Head of caudate nucleus (tissue), 42 donors: ENCODE data around the gene MZB1.
A peak's percentile ranks its signal among the peaks of the same experiment; 100 is the strongest.
"Not testable (repeated sequence)": the region's sequence is repeated elsewhere in the genome, so short reads cannot be mapped to it uniquely, and the experiment has no call there.

Source experiments
- DNase-seq, 42 donors: peaks; one replicate each; pipeline versions ENCODE4 v3.0.0 to v3.0.0-alpha.2; 2020 to 2021; ENCODE audit warnings: mixed read lengths in 7 of 42
- intact Hi-C: fragments of 100-400 bp; cut with DNase I; formaldehyde crosslinking; loops from one replicate; pipeline ENCODE4 v1.15.0; 2022

Gene MZB1

DNA sequence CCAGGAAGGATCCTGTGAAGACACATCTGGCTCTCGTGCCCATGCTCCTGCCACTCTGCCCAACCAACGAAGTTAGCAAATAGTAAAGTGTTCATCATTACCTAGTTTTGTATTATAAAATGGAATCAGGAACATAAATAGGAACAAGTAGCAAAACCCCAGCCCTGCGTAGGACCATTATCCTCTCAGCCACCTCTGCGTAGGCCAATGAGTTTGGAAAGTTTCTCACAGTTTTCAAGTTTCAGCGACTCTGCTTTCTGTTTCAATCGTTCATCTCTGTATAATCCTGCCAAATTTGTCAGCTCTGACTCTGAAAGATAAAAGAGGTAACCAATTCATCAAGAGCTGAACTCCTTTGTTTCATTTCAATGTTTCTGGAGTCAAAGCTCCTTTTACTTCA is 24.2 kb upstream of the MZB1 start:
- intact Hi-C loops, result loop anchor here (10.0 kb wide), 1 partner anchor 151 kb away; the partner anchor contains the start of gene UBE2D2

DNA sequence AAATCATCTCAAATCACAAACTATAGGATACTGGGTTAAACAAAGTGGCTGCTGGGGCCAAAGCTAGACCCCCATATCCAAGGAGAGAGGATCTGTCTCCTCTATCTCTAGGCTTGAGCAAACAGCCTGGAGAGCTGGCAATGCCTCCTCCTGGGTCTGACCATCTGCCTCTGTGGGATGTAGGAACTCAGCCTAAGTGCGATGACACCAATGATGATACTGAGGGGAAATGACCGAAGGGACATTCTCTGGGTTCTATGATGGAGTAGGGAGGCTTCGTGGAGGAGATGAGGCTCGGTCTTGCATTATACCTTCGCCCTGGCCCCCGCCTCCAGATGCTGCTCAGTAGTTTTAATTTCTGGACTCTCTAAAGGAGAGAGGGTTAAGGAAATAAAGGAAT is 23.4 kb upstream of the MZB1 start:
- intact Hi-C loops, result loop anchor here (10.0 kb wide), 1 partner anchor 152 kb away; the partner anchor contains the start of gene UBE2D2
- DNase-seq, result no peak

More for the DNA sequence above, 24.2 kb upstream of the MZB1 start:
- peak in 1 of 42 donors; percentile 2 for DNase-seq

DNA sequence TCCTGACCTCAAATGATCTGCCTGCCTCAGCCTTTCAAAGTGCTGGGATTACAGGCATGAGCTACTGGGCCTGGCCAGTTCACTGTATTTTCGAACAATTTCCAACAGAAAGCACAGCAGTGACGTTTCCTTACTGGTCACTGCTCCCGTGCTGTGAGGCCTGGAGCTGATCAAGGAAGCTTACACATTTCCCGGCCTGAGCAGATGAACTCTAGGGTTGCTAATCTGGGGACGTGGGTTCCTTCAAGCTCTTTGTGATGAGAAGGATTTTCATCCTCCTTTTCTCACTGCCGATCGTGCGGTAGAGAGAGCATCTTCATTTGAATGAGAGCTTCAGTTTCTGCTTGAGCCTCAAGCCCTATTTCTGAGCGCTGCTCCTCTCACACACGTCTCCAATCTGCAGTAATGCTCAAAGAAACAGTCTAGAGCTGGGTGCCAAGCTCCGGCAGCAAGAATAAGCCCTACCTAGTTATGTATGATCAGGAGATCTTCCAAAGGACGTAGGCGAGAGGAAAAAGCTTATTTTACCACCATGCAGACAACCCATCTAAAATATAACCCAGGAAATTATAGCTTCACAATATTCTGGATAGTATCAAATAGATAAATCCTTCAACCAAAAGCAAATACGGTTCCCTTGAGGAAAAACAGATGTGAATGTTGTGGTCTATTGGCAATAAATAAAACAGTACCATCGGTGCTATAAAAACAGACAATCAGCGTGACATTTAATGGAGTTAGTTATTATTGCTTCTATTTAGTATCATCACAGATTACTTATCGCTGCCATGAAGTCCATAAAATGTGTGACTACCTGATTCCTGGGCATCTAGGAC is 21.5 kb upstream of the MZB1 start:
- intact Hi-C loops, result loop anchor here (10.0 kb wide), 1 partner anchor 154 kb away; the partner anchor contains the start of gene UBE2D2

DNA sequence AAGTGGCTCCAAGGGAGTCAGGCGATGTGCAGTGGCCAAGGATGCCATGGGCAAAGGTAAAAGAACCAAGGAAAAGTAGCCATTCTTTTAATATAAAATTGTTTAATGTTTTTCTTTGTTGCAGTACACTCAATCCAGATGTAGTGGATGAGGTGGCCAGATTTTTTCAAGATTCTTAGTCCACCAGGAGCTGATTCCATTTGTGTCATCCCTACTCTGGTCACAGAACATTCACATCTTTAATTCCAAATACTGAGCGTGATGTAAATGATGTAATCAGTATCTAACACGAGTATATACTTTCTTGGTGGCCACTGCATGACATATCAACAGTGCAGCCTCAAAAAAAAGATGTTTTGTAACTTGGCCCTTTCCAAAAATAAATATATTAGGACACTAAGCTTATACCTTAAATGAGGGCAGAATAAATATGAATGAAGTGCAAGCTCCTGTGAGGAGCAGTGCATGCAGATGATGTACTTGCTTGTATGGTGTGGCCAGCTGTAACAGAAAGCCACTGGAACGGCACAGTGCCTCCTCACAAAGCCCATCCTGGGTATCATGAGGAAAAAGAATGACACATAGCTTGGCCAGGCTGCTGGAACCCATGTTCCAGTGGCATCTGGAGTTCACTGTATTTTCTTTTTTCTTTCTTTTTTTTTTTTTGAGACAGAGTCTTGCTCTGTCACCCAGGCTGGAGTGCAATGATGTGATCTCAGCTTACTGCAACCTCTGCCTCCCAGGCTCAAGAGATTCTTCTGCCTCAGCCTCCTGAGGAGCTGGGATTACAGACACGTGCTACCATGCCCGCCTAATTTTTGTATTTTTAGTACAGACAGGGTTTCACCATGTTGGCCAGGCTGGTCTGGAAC is 20.6 kb upstream of the MZB1 start:
- peak in 1 of 42 donors; percentile 21 for DNase-seq

More for the DNA sequence above, 21.5 kb upstream of the MZB1 start:
- DNase-seq, result peak in 22 of 42 donors; percentile 13 to 81 (median 50)

DNA sequence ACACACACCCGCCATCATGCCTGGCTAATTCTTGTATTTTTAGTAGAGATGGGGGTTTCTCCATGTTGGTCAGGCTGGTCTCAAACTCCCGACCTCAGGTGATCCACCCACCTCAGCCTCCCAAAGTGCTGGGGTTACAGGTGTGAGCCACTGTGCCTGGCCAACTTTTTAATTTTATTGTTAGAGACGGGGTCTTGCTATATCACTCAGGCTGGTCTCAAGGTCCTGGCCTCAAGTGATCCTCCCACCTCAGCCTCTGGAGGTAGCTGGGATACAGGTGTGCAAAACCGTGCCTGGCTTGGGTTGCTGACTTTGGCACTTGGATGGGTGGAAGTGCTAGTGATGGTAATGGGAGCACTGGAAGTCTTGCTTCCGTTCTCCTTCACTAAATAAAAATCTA is 19.4 kb upstream of the MZB1 start:
- not testable (repeated sequence) for DNase-seq
- intact Hi-C loops, result loop anchor here (5.0 kb wide), 1 partner anchor 67 kb away; the partner anchor contains the start of gene PAIP2

More for the DNA sequence above, 20.6 kb upstream of the MZB1 start:
- intact Hi-C loops, result loop anchor here (10.0 kb wide), 1 partner anchor 154 kb away; the partner anchor contains the start of gene UBE2D2

DNA sequence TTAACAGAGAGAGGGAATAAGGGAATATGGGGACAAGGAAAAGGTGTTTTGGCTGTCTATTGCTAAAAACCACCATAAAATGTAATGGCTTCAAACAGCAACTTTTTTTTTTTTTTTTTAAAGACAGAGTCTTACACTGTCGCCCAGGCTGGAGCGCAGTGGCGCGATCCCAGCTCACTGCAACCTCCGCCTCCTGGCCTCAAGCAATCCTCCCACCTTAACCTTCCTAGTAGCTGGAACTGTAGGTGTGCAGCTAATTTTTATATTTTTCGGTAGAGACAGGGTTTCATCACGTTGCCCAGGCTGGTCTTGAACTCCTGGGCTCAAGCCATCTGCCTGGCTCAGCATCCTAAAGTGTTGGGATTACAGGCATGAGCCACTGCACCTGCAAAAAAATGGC is 18.5 kb upstream of the MZB1 start:
- DNase-seq, result peak in 5 of 42 donors; percentile 12 to 58 (median 49)
- intact Hi-C loops, result loop anchor here (5.0 kb wide), 1 partner anchor 66 kb away; the partner anchor contains the start of gene PAIP2

DNA sequence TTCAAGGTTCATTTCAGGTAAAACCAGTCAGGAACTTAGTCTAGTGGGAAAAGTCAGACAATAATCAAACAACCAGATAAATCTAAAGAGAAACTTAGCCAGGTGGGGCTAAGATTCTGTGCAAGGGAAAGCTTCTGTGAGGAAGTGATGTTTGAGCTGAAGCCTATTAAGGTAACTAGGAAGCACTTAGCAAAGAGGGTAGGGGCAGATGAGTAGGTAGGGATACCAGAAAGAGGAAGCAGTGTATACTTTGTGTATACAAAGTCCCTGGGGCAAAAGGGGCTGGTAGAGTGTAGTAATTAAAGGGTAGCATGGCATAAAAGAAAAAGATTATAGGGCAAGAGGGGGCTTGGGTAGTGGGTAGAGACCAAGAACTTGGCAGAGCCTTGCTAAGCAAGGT is 17.8 kb upstream of the MZB1 start:
- no peak for DNase-seq
- intact Hi-C loops, result loop anchor here (5.0 kb wide), 1 partner anchor 65 kb away; the partner anchor contains the start of gene PAIP2

DNA sequence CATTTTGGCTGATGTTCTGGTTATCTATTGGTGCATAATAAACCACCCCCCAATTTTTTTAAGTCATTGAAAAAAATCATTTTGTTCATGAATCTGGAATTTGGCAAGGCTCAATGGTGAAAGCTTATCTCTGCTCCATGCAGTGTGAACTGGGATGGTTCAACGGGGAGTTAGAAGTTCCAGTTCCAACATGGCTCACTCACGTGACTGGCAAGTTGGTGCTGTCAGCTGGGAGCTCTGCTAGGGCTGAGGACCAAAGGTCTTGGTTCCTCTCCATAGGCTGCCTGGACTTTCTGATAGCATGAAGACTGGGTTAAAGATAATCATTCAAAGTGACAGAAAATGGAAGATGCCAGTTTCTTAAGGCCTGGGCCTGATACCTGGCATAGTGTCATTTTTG is 17.2 kb upstream of the MZB1 start:
- intact Hi-C loops, result loop anchor here (5.0 kb wide), 1 partner anchor 65 kb away; the partner anchor contains the start of gene PAIP2

DNA sequence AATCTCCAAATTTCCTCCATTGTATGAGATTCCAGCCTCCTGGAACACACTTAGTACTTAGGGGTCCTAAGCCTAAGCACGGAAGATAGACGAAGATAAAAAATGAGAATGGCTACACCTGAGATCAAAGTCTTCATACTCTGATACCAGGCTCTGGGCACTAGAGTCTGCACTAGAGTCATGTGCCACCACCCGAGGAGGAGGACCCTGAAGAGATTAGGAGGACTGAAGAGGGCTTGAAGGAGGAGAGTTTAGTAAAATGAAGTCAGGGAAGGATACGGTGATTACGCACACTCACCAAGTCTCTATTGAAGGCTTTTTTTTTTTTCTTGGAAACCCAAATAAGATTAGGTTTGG is 14.7 kb upstream of the MZB1 start:
- intact Hi-C loops, result no loop called here
- no peak for DNase-seq

More for the DNA sequence above, 17.2 kb upstream of the MZB1 start:
- DNase-seq, result no peak

DNA sequence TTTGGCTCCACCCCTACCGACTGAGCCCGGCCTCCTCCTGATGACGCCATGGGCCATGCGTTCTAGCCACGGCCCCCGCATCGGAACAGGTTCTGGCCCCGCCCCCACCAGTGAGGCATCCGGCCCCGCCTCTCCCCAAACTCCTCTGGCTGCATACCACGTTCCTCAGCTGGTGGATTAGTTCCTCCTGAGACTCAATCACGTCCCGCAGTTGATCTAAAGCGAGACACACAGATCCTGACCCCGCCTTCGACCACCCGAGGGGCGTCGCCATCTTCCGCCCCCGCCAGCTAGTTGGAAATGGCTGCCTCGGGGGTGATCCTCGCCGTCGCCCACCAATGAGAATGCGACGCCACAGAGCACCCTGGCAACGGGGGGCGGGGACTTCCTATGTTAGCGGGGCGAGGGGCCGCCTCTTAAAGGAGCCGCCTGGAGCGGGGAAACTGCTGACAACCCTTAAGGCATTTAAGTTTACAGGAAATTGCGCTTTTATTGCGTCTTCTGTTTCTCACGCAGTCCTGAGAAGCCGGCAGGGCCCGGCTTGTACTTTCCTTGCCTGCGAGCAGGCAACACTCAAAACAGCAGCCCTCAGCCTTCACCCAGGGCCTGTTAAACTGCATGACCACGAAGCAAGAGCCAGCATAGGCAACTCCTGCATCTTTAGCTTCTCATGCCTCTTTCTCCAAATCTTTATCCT is 14.2 kb upstream of the MZB1 start, which contains the start of gene SPATA24:
Gene SPATA24 (minus strand): TSS at position 303 of the 697 bp plus-strand sequence. CDS start 29 bp downstream, at position 274.
- intact Hi-C loops, result no loop called here
- peak; percentile 96 to 99 (median 98) for DNase-seq

DNA sequence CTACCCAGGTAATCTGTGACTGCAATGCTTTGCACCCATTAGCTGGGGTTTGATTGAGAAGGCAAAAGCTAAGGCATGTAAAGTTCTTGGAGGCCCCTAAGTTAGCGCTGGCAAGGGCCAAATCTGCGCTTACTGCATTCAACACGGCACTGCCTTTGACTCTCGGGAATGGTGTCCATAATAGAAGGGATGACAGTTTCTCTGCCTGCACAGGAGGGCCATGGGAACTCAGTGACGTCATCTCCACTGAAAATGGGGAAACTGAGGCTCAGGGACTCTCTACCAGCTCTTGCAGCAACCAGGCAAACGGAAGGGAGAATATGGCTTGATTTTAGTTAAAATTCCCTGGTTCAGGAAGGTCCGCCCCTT is 13.7 kb upstream of the MZB1 start:
- intact Hi-C loops, result no loop called here
- DNase-seq, result no peak

DNA sequence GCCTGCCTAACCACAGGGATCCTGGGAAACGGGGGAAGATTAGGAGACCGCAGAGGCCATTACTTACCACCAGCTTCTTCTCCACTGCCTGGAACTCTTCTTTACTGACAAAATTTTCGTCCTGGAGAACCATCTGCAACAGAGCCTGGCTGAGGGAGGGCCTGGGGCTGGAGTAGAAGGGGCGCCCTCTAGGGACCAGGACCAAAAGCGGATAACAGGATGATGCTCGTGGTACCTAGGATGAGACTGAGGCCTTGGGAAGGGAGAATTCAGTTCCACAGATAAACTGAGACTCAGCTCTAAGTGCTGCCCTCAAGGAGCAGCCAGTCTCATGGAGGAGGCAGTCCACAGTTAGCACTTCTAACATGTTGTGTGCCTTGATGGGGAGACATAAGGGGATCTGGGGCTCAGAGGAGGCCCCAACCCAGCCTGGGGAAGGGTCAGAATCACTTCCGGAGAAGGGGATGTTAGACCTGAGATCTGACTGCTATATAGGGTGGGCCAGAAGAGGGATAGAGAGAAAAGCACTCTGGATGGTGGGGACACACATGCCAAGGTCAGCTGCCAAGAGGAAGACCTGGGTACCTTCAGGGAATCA is 12.9 kb upstream of the MZB1 start:
- intact Hi-C loops, result no loop called here

DNA sequence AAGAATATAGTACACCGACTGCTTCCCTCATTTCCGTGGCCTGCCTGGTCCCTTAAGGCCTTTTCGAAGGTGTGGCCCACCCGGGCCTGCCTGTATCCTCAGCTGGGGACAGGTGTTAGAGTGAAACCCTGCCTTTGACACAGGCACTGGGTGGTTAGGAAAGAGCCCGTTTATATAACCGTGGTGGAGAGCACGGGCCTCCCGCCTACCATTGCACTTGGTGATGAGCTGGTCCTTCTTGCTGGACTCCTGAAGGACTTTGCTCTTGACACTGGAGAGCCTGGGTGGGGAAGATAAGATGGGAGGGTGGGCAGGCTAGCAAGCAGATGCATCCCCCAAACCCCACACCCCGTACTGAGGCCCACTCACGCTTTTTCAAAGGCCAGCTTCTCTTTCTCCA is 11.8 kb upstream of the MZB1 start:
- DNase-seq, result no peak
- intact Hi-C loops, result no loop called here

More for the DNA sequence above, 12.9 kb upstream of the MZB1 start:
- DNase-seq, result no peak

DNA sequence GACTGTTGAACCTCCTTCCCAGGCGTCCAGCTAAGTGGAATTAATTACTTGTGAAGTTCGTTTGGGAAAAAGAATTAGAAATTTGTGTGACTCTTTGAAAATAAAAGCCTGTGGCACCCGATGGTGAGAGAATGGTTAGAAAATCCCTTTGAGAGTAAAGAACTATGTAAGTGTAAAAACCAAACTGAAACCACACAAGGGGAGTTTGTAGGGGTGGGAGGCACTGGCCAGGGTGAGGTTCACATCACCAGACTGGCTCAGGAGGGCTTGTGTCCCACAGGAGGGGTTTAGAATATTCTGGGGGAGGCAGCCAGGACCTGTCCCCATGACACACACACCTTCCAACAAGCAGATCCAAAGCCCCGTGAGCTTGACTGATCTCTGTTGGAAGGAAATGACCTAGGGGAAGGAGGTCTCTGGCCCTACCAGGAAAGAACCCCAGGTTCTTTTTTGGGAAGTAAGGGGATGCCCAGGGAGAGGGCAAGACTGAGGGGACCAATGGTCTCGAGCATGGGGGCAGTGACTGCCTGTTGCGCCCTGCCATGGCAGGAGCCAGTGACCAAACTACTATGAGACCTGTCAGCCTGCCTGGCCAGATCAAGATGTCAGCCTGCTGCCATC is 9.9 kb upstream of the MZB1 start:
- intact Hi-C loops, result no loop called here
- no peak for DNase-seq

DNA sequence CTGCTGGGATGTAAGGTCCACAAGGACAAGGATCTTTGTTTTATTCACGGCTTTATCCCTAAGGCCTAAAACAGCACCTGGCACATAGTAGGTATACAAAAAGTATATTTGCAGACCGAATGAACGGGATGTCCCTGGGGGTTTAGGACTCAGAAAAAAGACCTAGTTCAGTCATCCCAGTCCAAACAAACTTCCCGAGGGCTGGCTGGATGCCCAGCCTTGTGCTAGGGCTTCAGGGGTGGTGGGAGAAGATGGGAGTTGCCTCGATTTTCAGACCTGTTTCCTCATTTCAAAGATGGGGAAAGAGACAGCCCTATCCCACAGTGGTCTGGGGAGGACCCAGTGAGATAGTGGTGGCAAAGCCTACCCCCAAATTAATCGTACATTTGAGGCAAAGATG is 8.2 kb upstream of the MZB1 start:
- DNase-seq, result no peak
- intact Hi-C loops, result no loop called here

DNA sequence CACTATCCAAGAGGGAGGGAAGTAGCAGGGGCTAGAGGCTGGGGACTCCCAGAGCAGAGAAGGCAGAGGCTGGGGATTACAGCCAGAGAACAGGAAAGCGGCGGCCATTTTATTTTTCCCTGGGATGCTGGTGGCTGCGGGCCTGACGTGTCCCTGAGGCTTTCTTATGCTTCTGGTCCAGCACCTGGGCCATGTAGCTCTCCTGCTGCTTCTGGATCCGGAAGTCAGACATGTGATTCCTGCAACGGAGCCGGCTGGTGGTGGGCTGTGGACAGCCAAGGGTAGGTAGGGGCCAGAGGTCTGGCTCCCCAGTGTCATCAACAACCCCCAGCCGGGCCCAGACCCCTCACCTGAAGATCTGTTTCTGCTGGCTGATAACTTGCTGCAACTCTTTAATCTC is 7.0 kb upstream of the MZB1 start:
- DNase-seq, result no peak
- intact Hi-C loops, result no loop called here

DNA sequence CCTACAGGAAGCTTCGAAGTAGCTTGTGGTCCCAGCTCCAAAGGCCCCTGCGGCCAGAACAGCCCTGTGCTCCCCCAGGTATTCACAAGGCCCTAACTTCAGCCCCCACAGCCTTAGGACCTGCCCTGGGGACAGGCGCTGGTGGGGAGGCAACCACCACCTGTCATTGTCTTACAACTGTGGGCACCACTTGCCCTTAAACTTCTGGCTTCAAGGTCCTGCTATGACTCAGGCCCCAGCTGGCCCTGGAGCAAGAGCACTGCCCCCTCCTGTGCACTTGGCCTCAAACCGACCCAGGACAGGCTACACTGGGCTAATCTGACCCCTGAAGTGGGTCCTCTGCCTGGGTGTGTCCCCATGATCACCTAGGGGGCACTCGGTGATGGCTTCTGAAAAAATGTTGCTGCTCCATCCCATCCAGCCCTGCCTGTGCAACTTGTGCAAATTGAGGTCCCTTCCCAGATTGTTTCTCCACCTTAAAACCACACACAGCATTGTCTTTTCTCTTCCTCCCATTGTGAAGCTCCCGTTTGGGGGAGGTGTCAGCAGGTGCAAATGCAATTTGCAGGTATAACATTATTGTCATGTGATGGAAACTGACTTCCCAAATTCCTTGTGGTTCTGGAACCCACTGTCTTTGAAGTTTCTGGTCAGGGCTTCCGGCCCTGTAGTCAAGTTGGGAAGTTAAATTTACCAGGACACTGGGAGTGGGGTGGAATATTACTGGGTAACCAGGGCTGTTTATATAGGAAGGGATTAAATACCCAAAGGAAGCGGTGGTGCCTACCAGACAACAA is 6.3 kb upstream of the MZB1 start:
- intact Hi-C loops, result no loop called here
- DNase-seq, result no peak
